ENCODE data around the gene BCL6B. TPM values are rescaled to one million over a fixed set of nuclear protein-coding genes. Genes with fewer than 3 reads are reported as not detected.

Gene BCL6B
- total RNA-seq, 1 experiment from 2014 or later, result 0.18 TPM

- H3K4me1 ChIP-seq (ENCODE audit: control insufficient read depth, insufficient read depth, low read length), result peaks cover 5% of the 10 kb centered on the region
- no peaks in the 10 kb centered on the region for H3K27me3 ChIP-seq (ENCODE audit: control insufficient read depth, insufficient read depth, low read length)
- H3K4me3 ChIP-seq (ENCODE audit: low read depth in 2 of 2, low read length in 2 of 2), result no peak overlapping the region
- intact Hi-C loops (cut with micrococcal nuclease; ENCODE audit: unreplicated experiment) (loop anchor here (2.0 kb wide), 1 partner anchor 93 kb away; no protein-coding TSS in a partner anchor), in situ Hi-C loops (cut with HindIII; ENCODE audit: low pct_unique_long_range_greater_than_20kb, low sequenced_read_pairs) (no loop called here)
- ChIA-PET POLR2A (no interaction called here), CTCF (interaction anchor here (0.6 kb wide), 1 partner anchor 378 kb away, joined by 3 read pairs; no protein-coding TSS in a partner anchor)
- H3K9me3 ChIP-seq (ENCODE audit: control insufficient read depth, insufficient read depth, low read depth, low read length), result no peaks in the 10 kb centered on the region
- ATAC-seq (no peak), DNase-seq (ENCODE audit: low read depth, low spot score) (no peak)
- TF ChIP-seq TCF7L2 (IDR thresholded peaks at IDR 0.05; ENCODE audit: low read depth, low read length) (no peak), POLR2AphosphoS5 (IDR thresholded peaks at IDR 0.05; ENCODE audit: low read depth, low read length) (no peak), REST (IDR thresholded peaks at IDR 0.05; ENCODE audit: insufficient read depth in 1 of 2, low read depth in 2 of 2, low read length in 1 of 2) (no peak), CTCF (IDR thresholded peaks at IDR 0.05) (no peak), SIN3A (IDR thresholded peaks at IDR 0.05; ENCODE audit: borderline replicate concordance, insufficient read depth, low read depth, low read length) (no peak)
- peaks cover 7% of the 10 kb centered on the region for H3K36me3 ChIP-seq (ENCODE audit: control insufficient read depth, insufficient read depth, low read length)
- no TSS peak for BruUV-seq (replicated peaks)
- no peak overlapping the region for H3K27ac ChIP-seq (ENCODE audit: low read length)
These were observed 17.1 kb upstream of the BCL6B start for GRCh38 chr17:7005716-7006115.

- intact Hi-C loops (cut with micrococcal nuclease; ENCODE audit: unreplicated experiment) (no loop called here), in situ Hi-C loops (cut with HindIII; ENCODE audit: low pct_unique_long_range_greater_than_20kb, low sequenced_read_pairs) (no loop called here)
- Histone ChIP-seq H3K9me3 (ENCODE audit: control insufficient read depth, insufficient read depth, low read depth, low read length) (no peaks in the 10 kb centered on the region), H3K36me3 (ENCODE audit: control insufficient read depth, insufficient read depth, low read length) (peaks cover 9% of the 10 kb centered on the region; the same call in 1 of the 2 replicates), H3K27me3 (ENCODE audit: control insufficient read depth, insufficient read depth, low read length) (no peaks in the 10 kb centered on the region), H3K27ac (ENCODE audit: low read length) (no peak overlapping the region), H3K4me1 (ENCODE audit: control insufficient read depth, insufficient read depth, low read length) (peaks cover 8% of the 10 kb centered on the region), H3K4me3 (ENCODE audit: low read depth in 2 of 2, low read length in 2 of 2) (no peak overlapping the region)
- ChIA-PET CTCF (no interaction called here), POLR2A (interaction anchor here (0.6 kb wide), 1 partner anchor 34 kb away, joined by 15 read pairs; no protein-coding TSS in a partner anchor)
- no peak for TF ChIP-seq POLR2AphosphoS5 (IDR thresholded peaks at IDR 0.05; ENCODE audit: low read depth, low read length)
- no peak for TF ChIP-seq REST (IDR thresholded peaks at IDR 0.05; ENCODE audit: insufficient read depth in 1 of 2, low read depth in 2 of 2, low read length in 1 of 2)
- TF ChIP-seq TCF7L2 (IDR thresholded peaks at IDR 0.05; ENCODE audit: low read depth, low read length), result no peak
- no peak for TF ChIP-seq CTCF (IDR thresholded peaks at IDR 0.05)
- TF ChIP-seq SIN3A (IDR thresholded peaks at IDR 0.05; ENCODE audit: borderline replicate concordance, insufficient read depth, low read depth, low read length), result no peak
- BruUV-seq (replicated peaks), result no TSS peak
- ATAC-seq (no peak), DNase-seq (ENCODE audit: low read depth, low spot score) (no peak)
These were observed 15.7 kb upstream of the BCL6B start for GRCh38 chr17:7007143-7007542.

All from Panc1 (cell line).